ENCODE measurements around the gene CNTN4.

- TF ChIP-seq CTCF (IDR thresholded peaks at IDR 0.05; ENCODE audit: low read depth, low read length), result no peak
- TF ChIP-seq EZH2phosphoT487 (IDR thresholded peaks at IDR 0.05; ENCODE audit: low read depth), result no peak
These were observed 972.5 kb downstream of the CNTN4 start for GRCh38 chr3:3071136-3071535.

All from OCI-LY3 (cell line).